H9 (cell line): ENCODE data around the gene TSPAN32. TPM values are rescaled to one million over a fixed set of nuclear protein-coding genes. Genes with fewer than 3 reads are reported as not detected.

Experiments
- DNase-seq: peaks from one replicate; pipeline ENCODE4 v3.0.0-alpha.2; 2017
- H2AFZ ChIP-seq: one replicate; pipeline ENCODE4 v1.6.1; 2013; ENCODE audit warnings: mild to moderate bottlenecking, low read length, control low read depth, moderate library complexity
- H2AK5ac ChIP-seq: 2 replicates; pipeline ENCODE4 v1.6.1; 2013; ENCODE audit warnings: low read length, control low read depth, mixed read lengths; ENCODE audit not compliant: insufficient read length
- H2BK120ac ChIP-seq: one replicate; pipeline ENCODE4 v1.6.1; 2013; ENCODE audit warnings: low read depth, mild to moderate bottlenecking, low read length, control low read depth, inconsistent platforms; ENCODE audit not compliant: poor library complexity, severe bottlenecking
- H2BK12ac ChIP-seq: 2 replicates; pipeline ENCODE4 v1.6.1; 2013; ENCODE audit warnings: low read length, control low read depth, mixed read lengths, low read depth; ENCODE audit not compliant: insufficient read length
- H2BK15ac ChIP-seq: 2 replicates; pipeline ENCODE4 v1.6.1; 2013; ENCODE audit warnings: low read depth, low read length, control low read depth
- H2BK20ac ChIP-seq: one replicate; pipeline ENCODE4 v1.6.1; 2013; ENCODE audit warnings: low read depth, mild to moderate bottlenecking, low read length, control low read depth, inconsistent platforms; ENCODE audit not compliant: poor library complexity, severe bottlenecking
- H2BK5ac ChIP-seq: 2 replicates; pipeline ENCODE4 v1.6.1; 2013; ENCODE audit warnings: low read length, control low read depth, mixed read lengths; ENCODE audit not compliant: insufficient read length
- H3K14ac ChIP-seq: 2 replicates; pipeline ENCODE4 v1.6.1; 2013; ENCODE audit warnings: low read length, control low read depth; ENCODE audit not compliant: insufficient read depth
- H3K18ac ChIP-seq: 2 replicates; pipeline ENCODE4 v1.6.1; 2013; ENCODE audit warnings: low read depth, mild to moderate bottlenecking, mixed read lengths, low read length, control low read depth; ENCODE audit not compliant: insufficient read length
- H3K23ac ChIP-seq: 2 replicates; pipeline ENCODE4 v1.6.1; 2013; ENCODE audit warnings: low read length, control low read depth, mixed read lengths, low read depth; ENCODE audit not compliant: insufficient read length
- H3K23me2 ChIP-seq: 2 replicates; pipeline ENCODE4 v1.6.1; 2013; ENCODE audit warnings: low read depth, mild to moderate bottlenecking, mixed read lengths, low read length, control low read depth; ENCODE audit not compliant: insufficient read length, poor library complexity, severe bottlenecking
- H3K27ac ChIP-seq: 2 replicates; pipeline ENCODE4 v1.5.1; 2013; ENCODE audit warnings: low read length, control low read depth, mixed read lengths, low read depth; ENCODE audit not compliant: insufficient read length
- H3K27me3 ChIP-seq: 2 replicates; pipeline ENCODE4 v1.6.1; 2013; ENCODE audit warnings: low read length, control low read depth, inconsistent platforms; ENCODE audit not compliant: insufficient read depth
- H3K4ac ChIP-seq: 2 replicates; pipeline ENCODE4 v1.6.1; 2013; ENCODE audit warnings: low read depth, mild to moderate bottlenecking, control low read depth, inconsistent platforms, low read length, moderate library complexity
- H3K4me1 ChIP-seq: 2 replicates; pipeline ENCODE4 v1.6.1; 2013; ENCODE audit warnings: low read length, control low read depth, inconsistent platforms; ENCODE audit not compliant: insufficient read depth
- H3K4me2 ChIP-seq: 2 replicates; pipeline ENCODE4 v1.6.1; 2013; ENCODE audit warnings: low read length, control low read depth, mixed read lengths; ENCODE audit not compliant: insufficient read length, insufficient read depth
- H3K56ac ChIP-seq: 2 replicates; pipeline ENCODE4 v1.6.1; 2013; ENCODE audit warnings: low read depth, mild to moderate bottlenecking, mixed read lengths, low read length, control low read depth; ENCODE audit not compliant: insufficient read length
- H3K79me1 ChIP-seq: 2 replicates; pipeline ENCODE4 v1.6.1; 2013; ENCODE audit warnings: low read depth, mild to moderate bottlenecking, moderate library complexity, low read length, control low read depth, inconsistent platforms; ENCODE audit not compliant: insufficient read depth, poor library complexity, severe bottlenecking
- H3K79me2 ChIP-seq: 2 replicates; pipeline ENCODE4 v1.6.1; 2013; ENCODE audit warnings: low read length, control low read depth, inconsistent platforms; ENCODE audit not compliant: insufficient read depth
- H3K9ac ChIP-seq: 2 replicates; pipeline ENCODE4 v1.6.1; 2013; ENCODE audit warnings: low read length, control low read depth, mixed read lengths; ENCODE audit not compliant: insufficient read length; ENCODE audit errors: extremely low read depth
- H3K9me3 ChIP-seq: one replicate; pipeline ENCODE4 v1.6.1; 2013; ENCODE audit warnings: low read depth, low read length, inconsistent platforms; ENCODE audit not compliant: control insufficient read depth
- H3T11ph ChIP-seq: one replicate; pipeline ENCODE4 v1.6.1; 2013; ENCODE audit warnings: mild to moderate bottlenecking, low read length, control low read depth, inconsistent platforms
- H4K20me1 ChIP-seq: one replicate; pipeline ENCODE4 v1.6.1; 2013; ENCODE audit not compliant: control insufficient read depth, insufficient read length, insufficient read depth
- H4K5ac ChIP-seq: 2 replicates; pipeline ENCODE4 v1.6.1; 2013; ENCODE audit warnings: low read depth, mild to moderate bottlenecking, mixed read lengths, low read length, control low read depth; ENCODE audit not compliant: insufficient read length
- H4K8ac ChIP-seq: replicated peaks from 2 replicates; pipeline ENCODE4 v1.6.1; 2013; ENCODE audit warnings: low read length, control low read depth, mixed read lengths, low read depth; ENCODE audit not compliant: insufficient read length
- H4K91ac ChIP-seq: 2 replicates; pipeline ENCODE4 v1.6.1; 2013; ENCODE audit warnings: low read depth, mild to moderate bottlenecking, moderate library complexity, mixed read lengths, low read length, control low read depth; ENCODE audit not compliant: insufficient read length
- H3K27ac Mint-ChIP-seq, 3 experiments: 2 replicates in 2 of 3; 3 replicates in 1 of 3; pipeline ENCODE4 v1.8.0; 2020 to 2021; ENCODE audit warnings: mixed read lengths in 3 of 3, mild to moderate bottlenecking in 1 of 3, moderate library complexity in 1 of 3
- H3K27me3 Mint-ChIP-seq: 2 replicates; pipeline ENCODE4 v1.8.0; 2021; ENCODE audit warnings: low read depth, mild to moderate bottlenecking, moderate library complexity, mixed read lengths
- H3K36me3 Mint-ChIP-seq, 3 experiments: 2 replicates in 2 of 3; 3 replicates in 1 of 3; pipeline ENCODE4 v1.8.0; 2020 to 2021; ENCODE audit warnings: low read depth in 3 of 3, mixed read lengths in 3 of 3; ENCODE audit not compliant: insufficient read depth in 1 of 3
- H3K4me1 Mint-ChIP-seq, 2 experiments: 2 replicates each; pipeline ENCODE4 v1.8.0; 2020; ENCODE audit warnings: mixed read lengths in 2 of 2
- H3K4me3 Mint-ChIP-seq, 2 experiments: 2 replicates in 1 of 2; 3 replicates in 1 of 2; pipeline ENCODE4 v1.8.0; 2020 to 2021; ENCODE audit warnings: mild to moderate bottlenecking in 2 of 2, mixed read lengths in 2 of 2, moderate library complexity in 1 of 2
- H3K9me3 Mint-ChIP-seq, 2 experiments: 2 replicates in 1 of 2; 3 replicates in 1 of 2; pipeline ENCODE4 v1.8.0; 2020; ENCODE audit warnings: mild to moderate bottlenecking in 2 of 2, mixed read lengths in 2 of 2, moderate library complexity in 1 of 2
- CTCF ChIP-seq: fragments of 200-600 bp; sonication (generic); conservative IDR thresholded peaks from 3 replicates; pipeline ENCODE4 v1.8.0; 2021; ENCODE audit warnings: antibody characterized with exemption, mild to moderate bottlenecking
- WGBS: extraction: QIAGEN DNeasy Blood & Tissue Kit; methylation state at CpG from one replicate; pipeline ENCODE4 v1.1.7; 2013; ENCODE audit warnings: missing lambda C conversion rate, low lambda C conversion rate, mixed read lengths; ENCODE audit not compliant: insufficient read length; ENCODE audit errors: extremely low coverage; 5-methylcytosine and 5-hydroxymethylcytosine counted together
- total RNA-seq: library from RNA; stranded (reverse); gene quantifications from 2 replicates; pipeline ENCODE4 v1.2.1, GENCODE V29; 2021

The TSPAN32 gene
- total RNA-seq, 1 experiment from 2014 or later: not detected

GRCh38 chr11:2266586-2267305 is 35.1 kb upstream of the TSPAN32 start:
- H3K27ac Mint-ChIP-seq: no peak overlapping the region
- WGBS: no CpG with 5 or more reads among the region's 26 CpGs

More at GRCh38 chr11:2266586-2267305, 35.1 kb upstream of the TSPAN32 start:
- H2BK120ac ChIP-seq: no peak overlapping the region
- no peaks in the 10 kb centered on the region for H3K4me1 ChIP-seq
- no peak overlapping the region for H2BK20ac ChIP-seq
- H3K27ac ChIP-seq: no peak overlapping the region
- no peak overlapping the region for H3K23ac ChIP-seq
- H2BK15ac ChIP-seq: no peak overlapping the region
- no peaks in the 10 kb centered on the region for H3K9me3 ChIP-seq
- DNase-seq: no peak
- no peaks in the 10 kb centered on the region for H3K79me2 ChIP-seq
- no peak overlapping the region for H3K4me3 Mint-ChIP-seq
- H3K27me3 ChIP-seq: peaks cover 25% of the 10 kb centered on the region; the same call in 1 of the 2 replicates
- peaks cover 4% of the 10 kb centered on the region for H4K20me1 ChIP-seq
- no peak overlapping the region for H3K18ac ChIP-seq
- no peak overlapping the region for H3K14ac ChIP-seq
- TF ChIP-seq CTCF: no peak
- H3K23me2 ChIP-seq: peaks cover 7% of the 10 kb centered on the region
- no peak overlapping the region for H3K9ac ChIP-seq
- no peak overlapping the region for H3K4ac ChIP-seq
- H3T11ph ChIP-seq: no peak overlapping the region
- peaks cover 4 to 13% of the 10 kb centered on the region in 2 experiments for H3K4me1 Mint-ChIP-seq
- H3K36me3 Mint-ChIP-seq: no peaks in the 10 kb centered on the region; a peak in 1 of 7 replicates
- no peaks in the 10 kb centered on the region for H3K79me1 ChIP-seq
- no peak overlapping the region for H2AFZ ChIP-seq
- no peak overlapping the region for H4K91ac ChIP-seq
- no peak overlapping the region for H2BK5ac ChIP-seq
- no peak overlapping the region for H2AK5ac ChIP-seq
- peaks cover 0 to 3% of the 10 kb centered on the region in 2 experiments; a peak in 4 of 5 replicates for H3K9me3 Mint-ChIP-seq
- no peak overlapping the region for H2BK12ac ChIP-seq
- no peak overlapping the region for H3K56ac ChIP-seq
- H3K4me2 ChIP-seq: no peak overlapping the region
- no peak overlapping the region for H4K5ac ChIP-seq
- no peak overlapping the region for H4K8ac ChIP-seq
- peaks cover 79% of the 10 kb centered on the region for H3K27me3 Mint-ChIP-seq
